ENCODE results near the gene AGBL1. TPM values are rescaled to one million over a fixed set of nuclear protein-coding genes. Genes with fewer than 3 reads are reported as not detected.

AGBL1 gene
- total RNA-seq, 1 experiment from 2014 or later, result not detected

DNA sequence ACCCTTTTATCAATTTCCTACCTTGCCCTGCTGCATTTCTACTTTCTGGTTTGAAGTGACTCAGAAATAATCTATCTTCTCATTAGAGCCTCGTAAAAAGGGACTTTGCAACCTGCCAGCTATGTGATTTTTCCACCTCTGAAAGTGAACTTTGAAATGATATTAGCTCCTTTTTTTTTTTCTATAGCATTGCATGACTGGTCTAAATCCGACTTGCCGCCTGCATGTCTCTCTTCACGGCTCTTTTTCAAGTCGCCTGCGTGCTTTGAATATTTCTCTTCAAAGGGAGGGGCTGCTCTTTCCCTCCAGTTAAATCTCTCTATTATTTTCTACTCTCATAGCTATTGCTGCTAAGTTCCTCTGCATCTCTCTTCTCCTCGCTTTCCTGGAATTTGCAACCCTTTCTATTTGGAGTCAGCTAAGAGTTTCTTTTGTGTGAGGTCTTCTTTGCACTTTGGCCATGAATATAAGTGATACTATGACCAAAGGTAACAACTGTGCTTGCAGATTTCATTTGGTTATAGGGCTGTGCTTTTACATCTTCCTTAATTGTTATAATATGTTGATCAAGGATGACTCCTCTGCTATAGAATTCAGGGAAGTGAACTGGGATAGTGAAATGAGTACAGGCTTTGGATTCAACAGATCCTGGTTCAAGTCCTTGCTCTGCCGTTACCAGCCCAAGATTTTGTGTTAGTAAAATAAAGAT, 541.1 kb downstream of the AGBL1 start:
- no peak overlapping the region for H4K8ac ChIP-seq (replicated peaks; ENCODE audit: insufficient read length, low read depth, low read length)
- H4K5ac ChIP-seq (ENCODE audit: insufficient read length, low read depth, low read length), result no peak overlapping the region
- Mint-ChIP-seq H3K27me3 (ENCODE audit: low read depth) (no peaks in the 10 kb centered on the region), H3K4me1 (peaks cover 12 to 23% of the 10 kb centered on the region in 2 experiments), H3K4me3 (no peak overlapping the region), H3K9me3 (no peaks in the 10 kb centered on the region), H3K36me3 (ENCODE audit: insufficient read depth in 1 of 3, low read depth in 3 of 3) (no peaks in the 10 kb centered on the region), H3K27ac (no peak overlapping the region)
- TF ChIP-seq, protein P1, sequence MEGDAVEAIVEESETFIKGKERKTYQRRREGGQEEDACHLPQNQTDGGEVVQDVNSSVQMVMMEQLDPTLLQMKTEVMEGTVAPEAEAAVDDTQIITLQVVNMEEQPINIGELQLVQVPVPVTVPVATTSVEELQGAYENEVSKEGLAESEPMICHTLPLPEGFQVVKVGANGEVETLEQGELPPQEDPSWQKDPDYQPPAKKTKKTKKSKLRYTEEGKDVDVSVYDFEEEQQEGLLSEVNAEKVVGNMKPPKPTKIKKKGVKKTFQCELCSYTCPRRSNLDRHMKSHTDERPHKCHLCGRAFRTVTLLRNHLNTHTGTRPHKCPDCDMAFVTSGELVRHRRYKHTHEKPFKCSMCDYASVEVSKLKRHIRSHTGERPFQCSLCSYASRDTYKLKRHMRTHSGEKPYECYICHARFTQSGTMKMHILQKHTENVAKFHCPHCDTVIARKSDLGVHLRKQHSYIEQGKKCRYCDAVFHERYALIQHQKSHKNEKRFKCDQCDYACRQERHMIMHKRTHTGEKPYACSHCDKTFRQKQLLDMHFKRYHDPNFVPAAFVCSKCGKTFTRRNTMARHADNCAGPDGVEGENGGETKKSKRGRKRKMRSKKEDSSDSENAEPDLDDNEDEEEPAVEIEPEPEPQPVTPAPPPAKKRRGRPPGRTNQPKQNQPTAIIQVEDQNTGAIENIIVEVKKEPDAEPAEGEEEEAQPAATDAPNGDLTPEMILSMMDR (conservative IDR thresholded peaks at IDR 0.05), result no peak
- no peak for DNase-seq
- H2BK5ac ChIP-seq (ENCODE audit: insufficient read length, low read length), result no peak overlapping the region
- no peak overlapping the region for H3K18ac ChIP-seq (ENCODE audit: insufficient read length, low read depth, low read length)
- no peak overlapping the region for H2AFZ ChIP-seq (ENCODE audit: low read length)
- no peak overlapping the region for H3T11ph ChIP-seq (ENCODE audit: low read length)
- no peaks in the 10 kb centered on the region for H3K79me1 ChIP-seq (ENCODE audit: insufficient read depth, low read depth, low read length, poor library complexity, severe bottlenecking)
- no CpG with 5 or more reads among the region's 8 CpGs for WGBS (ENCODE audit: extremely low coverage, insufficient read length, low lambda C conversion rate)
- H4K91ac ChIP-seq (ENCODE audit: insufficient read length, low read depth, low read length), result no peak overlapping the region
- no peak overlapping the region for H2BK15ac ChIP-seq (ENCODE audit: low read depth, low read length)
- H3K4ac ChIP-seq (ENCODE audit: low read depth, low read length), result no peak overlapping the region
- H2BK20ac ChIP-seq (ENCODE audit: low read depth, low read length, poor library complexity, severe bottlenecking), result no peak overlapping the region
- H3K23me2 ChIP-seq (ENCODE audit: insufficient read length, low read depth, low read length, poor library complexity, severe bottlenecking), result no peaks in the 10 kb centered on the region
- H3K27me3 ChIP-seq (ENCODE audit: insufficient read depth, low read length), result no peaks in the 10 kb centered on the region
- H3K9me3 ChIP-seq (ENCODE audit: control insufficient read depth, low read depth, low read length), result no peaks in the 10 kb centered on the region
- no peak overlapping the region for H3K27ac ChIP-seq (ENCODE audit: insufficient read length, low read depth, low read length)
- no peak overlapping the region for H3K14ac ChIP-seq (ENCODE audit: insufficient read depth, low read length)
- H3K4me1 ChIP-seq (ENCODE audit: insufficient read depth, low read length), result no peaks in the 10 kb centered on the region
- H2BK120ac ChIP-seq (ENCODE audit: low read depth, low read length, poor library complexity, severe bottlenecking), result no peak overlapping the region
- H3K9ac ChIP-seq (ENCODE audit: extremely low read depth, insufficient read length, low read length), result no peak overlapping the region
- no peak overlapping the region for H3K4me2 ChIP-seq (ENCODE audit: insufficient read depth, insufficient read length, low read length)
- no peak overlapping the region for H3K56ac ChIP-seq (ENCODE audit: insufficient read length, low read depth, low read length)
- H2AK5ac ChIP-seq (ENCODE audit: insufficient read length, low read length), result no peak overlapping the region
- no peak overlapping the region for H3K23ac ChIP-seq (ENCODE audit: insufficient read length, low read depth, low read length)
- H3K79me2 ChIP-seq (ENCODE audit: insufficient read depth, low read length), result no peaks in the 10 kb centered on the region
- H2BK12ac ChIP-seq (ENCODE audit: insufficient read length, low read depth, low read length), result no peak overlapping the region
- H4K20me1 ChIP-seq (ENCODE audit: control insufficient read depth, insufficient read depth, insufficient read length), result no peaks in the 10 kb centered on the region

Data from H9 (cell line).